Urinary bladder (tissue), 4 donors: ENCODE measurements around the gene CACNA1C. TPM values are rescaled to one million over a fixed set of nuclear protein-coding genes. Genes with fewer than 3 reads are reported as not detected.

Experiments used
- DNase-seq: peaks from one replicate; pipeline ENCODE4 v3.0.0-alpha.2; 2015; ENCODE audit errors: extremely low spot score
- H3K27ac ChIP-seq: one replicate; pipeline ENCODE4 v1.5.1; 2013; ENCODE audit warnings: low read depth, mild to moderate bottlenecking, moderate library complexity
- H3K36me3 ChIP-seq: one replicate; pipeline ENCODE4 v1.6.1; 2013; ENCODE audit warnings: mild to moderate bottlenecking, moderate library complexity; ENCODE audit not compliant: insufficient read depth
- H3K4me1 ChIP-seq: one replicate; pipeline ENCODE4 v1.6.1; 2013; ENCODE audit warnings: mild to moderate bottlenecking, moderate library complexity; ENCODE audit not compliant: insufficient read depth
- H3K4me3 ChIP-seq: one replicate; pipeline ENCODE4 v1.5.1; 2013; ENCODE audit warnings: low read depth, low read length
- WGBS: extraction: QIAGEN DNeasy Blood & Tissue Kit; methylation state at CpG from one replicate; pipeline ENCODE4 v1.1.7; 2013; 5-methylcytosine and 5-hydroxymethylcytosine counted together
- polyA plus RNA-seq: library from polyadenylated mRNA; stranded (reverse); fragments of 200-250 nt; gene quantifications from one replicate; pipeline ENCODE4 v1.2.3, GENCODE V29; 2013
- total RNA-seq: library from RNA; depleted of rRNA; stranded (reverse); fragments of >200 nt; gene quantifications from one replicate; pipeline ENCODE4 v1.2.3, GENCODE V29; 2014
- donor health status: healthy with polysubstance abuse.
- donor health status: healthy.

Gene CACNA1C
- total and polyA plus RNA-seq, 2 donors = 25.7 to 34.5 TPM

DNA sequence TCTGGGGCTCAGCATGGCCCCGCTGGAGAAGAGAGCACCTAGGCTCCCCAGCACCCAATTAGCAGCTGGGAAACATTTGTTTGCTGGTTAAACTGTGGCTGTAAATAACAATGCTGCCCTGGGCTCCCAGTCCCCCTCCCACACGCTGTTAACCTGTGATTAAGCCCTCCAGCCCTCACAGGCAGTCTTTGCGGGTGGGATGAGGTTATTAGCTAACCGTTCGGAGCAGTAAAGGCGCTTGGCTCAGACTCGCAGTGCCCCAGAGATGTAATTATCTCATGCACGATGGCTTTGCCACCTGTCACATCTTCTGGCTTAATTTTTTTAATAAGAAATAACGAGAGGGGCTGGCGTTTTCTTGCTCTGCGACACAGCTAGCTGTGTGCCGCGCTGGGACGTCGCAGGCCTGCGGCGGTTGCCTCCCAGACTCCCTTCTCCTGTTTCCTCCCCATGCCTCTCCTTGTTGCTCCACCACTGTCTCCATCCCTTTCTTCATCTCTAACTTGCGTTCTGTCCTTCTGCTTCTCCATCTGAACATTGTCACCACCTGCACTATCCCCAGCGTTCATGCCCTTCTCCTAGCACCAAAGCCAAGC, 502.8 kb downstream of the CACNA1C start:
- Histone ChIP-seq H3K27ac (no peak overlapping the region), H3K4me1 (no peaks in the 10 kb centered on the region), H3K4me3 (no peak overlapping the region), H3K36me3 (no peaks in the 10 kb centered on the region)
- 86% methylated on average over 19 of the region's 19 CpGs for whole genome bisulfite sequencing
- DNase-seq = no peak

DNA sequence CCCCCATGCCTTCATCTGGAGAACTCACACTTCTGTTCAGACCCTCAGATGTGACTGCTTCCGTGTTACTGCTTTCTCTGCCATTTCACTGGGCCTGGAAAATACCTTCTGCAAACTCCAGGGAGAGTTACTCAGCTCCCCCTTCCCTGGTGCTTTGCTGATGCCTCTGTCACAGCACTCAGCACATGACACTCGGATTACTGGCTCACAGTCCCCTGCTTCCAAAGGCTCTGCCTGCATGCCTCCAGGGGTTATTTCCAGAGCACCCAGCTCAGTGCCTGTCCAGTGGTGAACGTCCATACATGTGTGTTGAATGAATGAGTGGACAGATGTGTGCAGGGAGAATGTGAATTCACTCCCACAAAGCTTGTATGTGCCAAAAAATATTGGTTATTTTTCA, 504.8 kb downstream of the CACNA1C start:
- Histone ChIP-seq H3K36me3 (no peaks in the 10 kb centered on the region), H3K4me1 (no peaks in the 10 kb centered on the region), H3K4me3 (no peak overlapping the region), H3K27ac (no peak overlapping the region)
- DNase-seq = no peak
- 73% methylated on average over 3 of the region's 3 CpGs for WGBS

DNA sequence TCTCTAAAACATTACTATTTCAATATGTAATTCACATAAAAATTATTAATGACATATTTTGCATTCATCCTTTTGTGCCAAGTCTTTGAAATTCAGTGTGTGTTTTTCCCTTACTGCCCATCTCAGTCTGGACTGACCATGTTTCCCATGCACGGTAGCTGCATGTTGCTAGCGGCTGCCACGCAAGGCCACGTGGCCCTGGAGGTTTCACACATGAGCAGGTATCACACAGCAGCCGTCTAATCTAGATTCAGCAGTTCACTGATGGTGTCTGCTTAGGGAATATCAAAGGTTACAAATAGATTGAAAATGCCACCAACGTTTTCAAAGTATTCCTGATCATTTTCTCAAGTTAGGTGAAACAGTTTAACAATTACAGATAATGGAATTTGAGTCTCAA, 507.1 kb downstream of the CACNA1C start:
- no peak for DNase-seq
- no peak overlapping the region for H3K27ac ChIP-seq
- H3K4me3 ChIP-seq = no peak overlapping the region
- H3K4me1 ChIP-seq = no peaks in the 10 kb centered on the region
- H3K36me3 ChIP-seq = no peaks in the 10 kb centered on the region
- 89% methylated on average over 6 of the region's 6 CpGs for WGBS

DNA sequence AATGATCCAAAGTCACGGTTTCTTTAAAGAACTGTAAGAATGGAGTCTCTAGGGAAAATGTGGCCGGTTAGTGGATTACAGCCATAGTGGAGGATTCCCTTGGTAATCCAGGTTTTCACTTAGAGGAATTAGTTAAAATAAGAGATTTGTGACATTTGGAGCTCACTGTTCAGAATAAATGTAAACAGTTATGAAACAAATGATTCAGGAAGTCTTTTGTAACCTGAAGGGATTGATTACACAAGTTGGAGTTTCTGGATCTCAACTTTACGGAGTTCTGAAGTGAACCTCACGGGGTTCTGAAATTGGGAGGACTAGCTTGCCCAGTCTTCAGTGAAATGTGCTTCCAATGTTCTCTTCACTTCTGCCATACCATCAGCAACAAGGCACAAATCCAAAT, 507.6 kb downstream of the CACNA1C start:
- Histone ChIP-seq H3K4me1 (no peaks in the 10 kb centered on the region), H3K27ac (no peak overlapping the region), H3K36me3 (no peaks in the 10 kb centered on the region), H3K4me3 (no peak overlapping the region)
- WGBS = 93% methylated on average over 4 of the region's 4 CpGs
- DNase-seq = no peak

DNA sequence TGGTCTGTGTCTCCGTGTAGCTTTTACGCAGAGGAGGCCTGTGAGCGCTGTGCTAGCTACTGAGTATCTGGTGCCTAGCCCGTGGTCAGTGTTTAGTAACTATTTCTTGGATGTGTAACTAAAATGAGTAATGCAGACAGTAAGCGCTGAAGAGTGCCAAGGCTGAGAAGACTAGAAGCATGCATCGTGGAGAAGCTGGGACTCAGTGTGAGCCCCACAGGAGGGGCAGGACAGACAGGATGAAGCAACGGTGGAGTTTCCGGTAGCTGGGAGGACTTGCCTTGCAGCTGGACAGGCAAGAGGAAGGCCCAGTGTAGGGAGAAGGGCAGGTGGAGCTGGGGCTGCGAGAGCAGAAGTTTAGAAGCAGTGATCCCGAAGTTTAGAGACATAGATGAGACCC, 508.6 kb downstream of the CACNA1C start:
- no peak overlapping the region for H3K27ac ChIP-seq
- no peaks in the 10 kb centered on the region for H3K4me1 ChIP-seq
- no peak overlapping the region for H3K4me3 ChIP-seq
- H3K36me3 ChIP-seq = no peaks in the 10 kb centered on the region
- no peak for DNase-seq
- 78% methylated on average over 10 of the region's 10 CpGs for WGBS

DNA sequence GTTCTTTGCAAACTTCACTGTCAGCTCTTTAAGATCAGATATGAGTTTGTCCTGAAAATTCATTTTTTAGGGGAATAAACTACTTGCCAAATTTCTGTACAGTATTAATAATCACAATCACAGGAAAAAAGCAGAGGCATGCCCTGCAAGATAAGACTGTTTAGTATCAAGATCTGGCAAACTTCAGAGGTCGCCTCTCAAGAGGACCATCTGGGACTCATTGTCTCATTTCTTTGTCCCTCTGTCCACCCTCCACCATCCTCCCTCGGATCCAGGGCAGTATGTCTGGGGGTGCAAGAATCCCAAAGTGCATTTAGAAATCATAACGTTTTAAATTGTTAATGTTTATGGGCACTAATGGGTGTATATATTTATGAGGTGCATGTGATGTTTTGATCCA, 509.6 kb downstream of the CACNA1C start:
- Histone ChIP-seq H3K4me1 (no peaks in the 10 kb centered on the region), H3K4me3 (no peak overlapping the region), H3K36me3 (no peaks in the 10 kb centered on the region), H3K27ac (no peak overlapping the region)
- 44% methylated on average over 3 of the region's 3 CpGs for WGBS
- DNase-seq = no peak

DNA sequence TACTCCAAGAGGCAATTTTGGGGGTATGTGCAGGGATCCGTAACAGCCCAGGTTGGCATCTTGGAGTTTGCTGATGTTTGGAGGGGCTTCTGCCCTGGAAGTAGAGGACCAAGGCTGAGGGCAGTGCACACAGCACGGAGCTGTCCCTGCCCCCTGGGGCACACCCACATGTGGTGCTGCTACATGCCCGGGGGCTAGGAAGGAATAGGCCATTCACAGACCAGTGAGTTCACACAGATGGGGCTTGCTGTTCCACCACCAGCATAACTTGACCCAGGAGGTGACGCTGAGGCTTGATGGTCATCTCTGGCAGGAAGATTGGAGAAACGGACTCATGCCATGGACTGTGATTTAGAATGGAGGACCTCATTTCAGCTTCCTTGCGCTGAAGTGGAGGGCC, 510.9 kb downstream of the CACNA1C start:
- Histone ChIP-seq H3K4me1 (no peaks in the 10 kb centered on the region), H3K4me3 (no peak overlapping the region), H3K36me3 (no peaks in the 10 kb centered on the region), H3K27ac (no peak overlapping the region)
- 92% methylated on average over 6 of the region's 6 CpGs for WGBS
- no peak for DNase-seq

DNA sequence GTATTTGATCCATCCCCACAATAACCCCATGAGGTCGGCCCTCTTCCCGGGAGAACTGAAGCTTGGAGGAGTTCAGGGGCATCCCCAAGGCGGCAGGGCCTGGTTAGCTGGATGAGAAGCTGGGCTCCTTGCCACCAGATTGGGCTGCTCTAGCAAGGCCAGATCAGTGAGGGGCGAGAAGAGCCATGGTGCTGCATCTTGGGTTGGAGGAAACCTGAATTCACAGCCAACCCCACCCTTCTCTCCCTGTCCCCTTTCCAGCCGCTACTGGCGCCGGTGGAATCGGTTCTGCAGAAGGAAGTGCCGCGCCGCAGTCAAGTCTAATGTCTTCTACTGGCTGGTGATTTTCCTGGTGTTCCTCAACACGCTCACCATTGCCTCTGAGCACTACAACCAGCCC, 513.4 kb downstream of the CACNA1C start:
- no peak overlapping the region for H3K27ac ChIP-seq
- no peak overlapping the region for H3K4me3 ChIP-seq
- 94% methylated on average over 12 of the region's 12 CpGs for WGBS
- DNase-seq = no peak
- H3K4me1 ChIP-seq = no peaks in the 10 kb centered on the region
- no peaks in the 10 kb centered on the region for H3K36me3 ChIP-seq

DNA sequence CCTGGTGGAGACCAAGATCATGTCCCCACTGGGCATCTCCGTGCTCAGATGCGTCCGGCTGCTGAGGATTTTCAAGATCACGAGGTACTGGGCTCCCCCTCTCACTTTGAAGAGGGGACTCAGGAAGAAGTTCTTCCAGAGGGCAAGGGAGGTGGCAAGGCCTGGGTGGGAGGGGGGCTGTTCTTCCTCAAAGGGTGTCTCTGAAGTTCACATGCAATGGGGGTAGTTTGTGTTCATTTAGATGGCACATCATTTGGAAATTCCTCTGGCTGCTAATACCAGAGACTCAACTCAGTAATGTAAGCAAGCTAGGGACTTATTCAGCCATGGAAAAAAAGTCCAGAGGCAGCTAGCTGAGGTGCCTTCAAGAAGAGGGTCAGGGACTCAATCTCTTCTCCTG, 514.9 kb downstream of the CACNA1C start:
- DNase-seq = no peak

DNA sequence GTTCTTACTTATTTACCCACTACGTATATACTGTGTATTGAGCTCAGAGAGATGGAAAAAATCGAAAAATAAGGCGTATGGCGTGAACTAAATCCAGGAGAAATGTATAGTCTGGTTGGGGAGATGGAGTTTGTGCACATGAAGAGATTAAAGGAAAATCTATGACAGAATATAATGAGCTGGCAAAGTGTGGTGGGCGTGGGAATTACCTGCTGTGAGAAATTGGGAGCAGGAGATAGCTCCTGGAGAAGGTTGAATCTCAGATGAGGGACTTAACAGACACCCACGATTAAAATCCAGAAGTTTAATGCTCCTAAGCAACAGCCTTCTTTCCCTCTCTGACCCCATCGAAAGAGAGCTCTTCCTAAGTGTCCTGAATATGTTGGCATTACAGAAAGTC, 517.8 kb downstream of the CACNA1C start:
- H3K4me1 ChIP-seq = no peaks in the 10 kb centered on the region
- 91% methylated on average over 7 of the region's 7 CpGs for WGBS
- H3K27ac ChIP-seq = no peak overlapping the region
- no peak for DNase-seq
- no peaks in the 10 kb centered on the region for H3K36me3 ChIP-seq
- no peak overlapping the region for H3K4me3 ChIP-seq

More for the DNA sequence above, 514.9 kb downstream of the CACNA1C start:
- no peak overlapping the region for H3K27ac ChIP-seq
- WGBS = 96% methylated on average over 4 of the region's 4 CpGs
- H3K4me1 ChIP-seq = no peaks in the 10 kb centered on the region
- no peaks in the 10 kb centered on the region for H3K36me3 ChIP-seq
- no peak overlapping the region for H3K4me3 ChIP-seq

DNA sequence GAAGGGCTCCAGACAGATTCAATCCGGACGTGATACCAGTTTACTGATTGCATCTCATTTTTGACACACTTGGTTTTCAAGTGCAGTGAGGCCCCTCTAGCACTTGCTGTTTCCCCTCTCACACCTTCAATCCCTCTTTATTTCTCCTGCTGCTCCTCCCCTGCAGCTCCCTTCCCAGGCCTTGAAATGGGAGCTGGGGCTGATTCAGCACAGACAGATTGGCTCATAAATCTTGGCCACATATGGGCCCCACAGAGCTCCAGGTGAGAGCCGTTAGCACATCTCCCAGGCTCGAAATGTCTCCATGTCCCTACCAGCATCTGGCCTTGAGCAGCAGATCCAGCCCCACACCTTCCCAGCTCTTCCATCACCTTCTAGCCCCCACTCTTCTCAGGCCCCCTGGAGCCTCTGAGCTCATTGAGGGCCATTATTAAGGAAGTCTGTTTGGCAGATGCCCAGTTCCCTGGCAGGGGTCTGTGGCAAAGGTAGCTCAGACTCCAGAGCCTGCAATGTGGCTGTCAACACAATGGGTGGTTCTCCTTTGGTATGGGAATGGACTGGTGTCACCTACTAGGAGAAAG, 521.7 kb downstream of the CACNA1C start:
- WGBS = 86% methylated on average over 4 of the region's 4 CpGs
- H3K36me3 ChIP-seq = no peaks in the 10 kb centered on the region
- H3K4me1 ChIP-seq = no peaks in the 10 kb centered on the region
- no peak overlapping the region for H3K27ac ChIP-seq
- DNase-seq = no peak
- H3K4me3 ChIP-seq = no peak overlapping the region

DNA sequence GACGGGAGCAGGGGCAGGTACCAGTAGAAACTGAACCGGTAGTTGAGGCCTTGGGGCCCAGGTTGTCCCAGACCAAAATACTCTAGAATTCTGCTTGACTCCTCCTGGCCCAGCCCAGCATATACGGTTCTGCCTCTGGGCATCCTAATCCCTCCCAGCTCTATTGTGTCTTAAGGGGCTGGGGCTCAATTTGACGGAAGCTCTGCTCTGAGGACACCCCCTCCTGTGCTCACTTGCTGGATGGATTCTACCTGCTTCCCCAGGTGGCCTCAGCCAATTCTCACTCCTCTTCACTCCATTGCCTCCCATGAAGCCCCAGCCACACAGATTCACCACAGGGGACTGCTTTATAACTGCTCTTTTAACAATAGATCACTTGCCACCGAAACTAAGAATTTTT, 522.5 kb downstream of the CACNA1C start:
- Histone ChIP-seq H3K4me3 (no peak overlapping the region), H3K27ac (no peak overlapping the region), H3K36me3 (no peaks in the 10 kb centered on the region), H3K4me1 (no peaks in the 10 kb centered on the region)
- DNase-seq = no peak
- 89% methylated on average over 5 of the region's 5 CpGs for WGBS

DNA sequence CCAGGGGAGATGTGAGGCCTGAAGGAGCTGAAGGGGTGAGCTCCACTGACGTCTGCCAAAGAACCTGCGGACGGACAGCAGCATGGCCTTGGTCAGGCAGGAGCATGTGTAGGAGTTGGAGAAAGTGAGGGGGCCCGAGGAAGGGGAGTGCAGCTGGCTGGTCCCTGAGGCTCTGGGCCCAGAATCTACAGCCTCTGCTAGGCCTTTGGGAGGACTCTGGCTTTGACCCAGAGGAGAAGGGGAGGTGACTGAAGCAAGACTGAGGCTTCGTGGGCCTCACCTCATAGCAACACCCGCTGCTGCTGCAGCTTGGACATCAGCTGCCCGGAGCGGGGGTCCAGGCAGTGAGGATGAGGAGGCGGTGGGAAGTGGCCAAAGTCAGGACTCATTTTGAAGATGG, 525.4 kb downstream of the CACNA1C start:
- Histone ChIP-seq H3K4me3 (no peak overlapping the region), H3K4me1 (no peaks in the 10 kb centered on the region), H3K27ac (no peak overlapping the region), H3K36me3 (no peaks in the 10 kb centered on the region)
- WGBS = 90% methylated on average over 9 of the region's 9 CpGs
- no peak for DNase-seq

DNA sequence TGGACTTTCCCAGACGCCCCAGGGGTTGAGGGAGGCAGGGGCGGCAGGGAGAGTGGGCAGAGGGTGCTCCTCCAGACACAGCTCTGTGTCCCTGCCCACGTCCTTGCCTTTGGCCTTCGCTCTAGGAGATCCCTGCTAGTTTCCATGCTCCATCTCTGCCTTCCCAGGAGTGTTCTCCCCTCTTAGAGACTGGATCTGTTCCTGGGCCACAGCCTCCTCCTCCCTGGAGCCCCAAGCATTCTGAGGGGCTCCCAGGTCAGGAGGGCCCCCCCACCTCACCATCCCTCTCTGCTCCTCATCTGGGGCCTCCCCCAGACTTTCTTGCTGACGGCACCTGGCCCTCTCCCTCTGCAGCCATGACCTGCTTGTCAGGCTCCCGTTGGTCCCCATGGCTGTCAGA, 526.0 kb downstream of the CACNA1C start:
- Histone ChIP-seq H3K4me3 (no peak overlapping the region), H3K27ac (no peak overlapping the region), H3K4me1 (no peaks in the 10 kb centered on the region), H3K36me3 (no peaks in the 10 kb centered on the region)
- 93% methylated on average over 6 of the region's 6 CpGs for WGBS
- DNase-seq = no peak

DNA sequence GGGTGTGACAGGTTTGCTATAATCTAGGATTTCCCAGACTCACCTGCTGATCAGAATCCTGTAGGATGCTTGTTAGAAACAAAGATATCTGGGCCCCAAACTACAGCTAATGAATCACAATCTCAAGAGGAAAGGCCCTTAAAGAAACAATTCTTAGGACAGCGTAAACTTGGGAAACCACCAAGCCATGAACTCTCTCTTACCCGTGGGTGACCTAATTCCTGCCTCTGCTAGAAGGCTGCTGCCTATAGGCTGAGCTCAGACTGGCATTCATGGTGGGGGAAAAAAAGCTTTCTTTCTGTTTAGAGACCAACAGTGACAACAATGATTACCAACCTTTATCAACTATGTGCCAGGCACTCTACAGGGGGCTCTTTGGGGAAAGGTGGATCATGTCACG, 528.0 kb downstream of the CACNA1C start:
- H3K4me1 ChIP-seq = no peaks in the 10 kb centered on the region
- H3K36me3 ChIP-seq = no peaks in the 10 kb centered on the region
- no peak for DNase-seq
- no peak overlapping the region for H3K27ac ChIP-seq
- WGBS = 54% methylated on average over 3 of the region's 3 CpGs
- no peak overlapping the region for H3K4me3 ChIP-seq
